HepG2 (cell line): ENCODE results near the gene ABI2. TPM values are rescaled to one million over a fixed set of nuclear protein-coding genes. Genes with fewer than 3 reads are reported as not detected.

Experiments used
- ATAC-seq: fragments of 200-7000 bp; cut with Tn5 transposase; 3 replicates; pipeline ENCODE4 v1.9.1; 2020; ENCODE audit warnings: mild to moderate bottlenecking, moderate library complexity
- BruUV-seq: library from RNA; stranded (reverse); fragments of 400-500 nt; replicated peaks from 2 replicates; lab custom pipeline; 2021; lab: Mats Ljungman, UMichigan
- CTCF ChIA-PET: fragments of 300-600 bp; formaldehyde crosslinking; extraction: SDS; loops from one replicate; lab custom pipeline; 2021; ENCODE audit warnings: low total read pairs, inconsistent platforms, low intra/inter-chr PET ratio; lab: Yijun Ruan, JAX
- POLR2A ChIA-PET: fragments of 350-600 bp; sonication (Branson Sonifier 250); formaldehyde crosslinking; loops from one replicate; lab custom pipeline; 2020; ENCODE audit warnings: antibody characterized with exemption, inconsistent platforms; lab: Yijun Ruan, JAX
- DNase-seq: peaks from one replicate; pipeline ENCODE4 v3.0.0-alpha.2; 2015; ENCODE audit warnings: low spot score
- FAIRE-seq: peaks from 3 replicates; lab custom pipeline; 2011; peaks lifted over from hg19 to GRCh38; lab: Jason Lieb, UNC
- H2AFZ ChIP-seq: one replicate; pipeline ENCODE4 v1.6.1; 2011; ENCODE audit warnings: low read length, inconsistent platforms
- H3K27ac ChIP-seq: fragments of 300-600 bp; 3 replicates; pipeline ENCODE4 v1.8.0; 2011; ENCODE audit warnings: mixed run types, mild to moderate bottlenecking, mixed read lengths, low read length, inconsistent platforms; ENCODE audit not compliant: insufficient read depth; ENCODE audit errors: extremely low read length
- H3K27me3 ChIP-seq, 2 experiments: fragments of 200-600 bp in 1 of 2; 2 replicates in 1 of 2; 3 replicates in 1 of 2; pipeline versions ENCODE4 v1.6.0 to v1.8.0; 2011; ENCODE audit warnings: low read length in 2 of 2, mild to moderate bottlenecking in 2 of 2, moderate library complexity in 2 of 2, inconsistent platforms in 1 of 2; ENCODE audit not compliant: insufficient read depth in 2 of 2, control insufficient read depth in 1 of 2
- H3K36me3 ChIP-seq, 2 experiments: fragments of 200-600 bp in 1 of 2; replicated peaks in 1 of 2; 2 replicates in 1 of 2; 3 replicates in 1 of 2; pipeline versions ENCODE4 v1.5.1 to v1.8.0; 2011; ENCODE audit warnings: low read length in 2 of 2, inconsistent platforms in 1 of 2; ENCODE audit not compliant: insufficient read depth in 2 of 2, control insufficient read depth in 1 of 2
- H3K4me1 ChIP-seq: 2 replicates; pipeline ENCODE4 v1.5.1; 2012; ENCODE audit warnings: low read length, inconsistent platforms; ENCODE audit not compliant: insufficient read depth
- H3K4me2 ChIP-seq: 2 replicates; pipeline ENCODE4 v1.6.0; 2011; ENCODE audit warnings: low read depth, low read length, inconsistent platforms
- H3K4me3 ChIP-seq, 3 experiments: fragments of 200-600 bp in 1 of 3; sonication (generic), shearing (Covaris generic) in 1 of 3; replicated peaks in 1 of 3; 2 replicates each; pipeline ENCODE4 v1.5.1; 2011 to 2016; ENCODE audit warnings: low read length in 3 of 3, inconsistent platforms in 2 of 3, low read depth in 2 of 3, mild to moderate bottlenecking in 2 of 3, control low read depth in 1 of 3, mixed read lengths in 1 of 3; ENCODE audit not compliant: insufficient read depth in 1 of 3
- H3K79me2 ChIP-seq: one replicate; pipeline ENCODE4 v1.6.1; 2011; ENCODE audit warnings: low read length, inconsistent platforms; ENCODE audit not compliant: insufficient read depth
- H3K9ac ChIP-seq: 2 replicates; pipeline ENCODE4 v1.6.0; 2011; ENCODE audit warnings: mild to moderate bottlenecking, low read depth, low read length, inconsistent platforms; ENCODE audit not compliant: insufficient read depth
- H3K9me3 ChIP-seq: 2 replicates; pipeline ENCODE4 v1.5.1; 2012; ENCODE audit warnings: mild to moderate bottlenecking, low read length
- H4K20me1 ChIP-seq: 2 replicates; pipeline ENCODE4 v1.6.0; 2011; ENCODE audit warnings: inconsistent platforms, mild to moderate bottlenecking, low read length, moderate library complexity; ENCODE audit not compliant: insufficient read depth
- ATF1 ChIP-seq: IDR thresholded peaks from 2 replicates; pipeline ENCODE4 v1.6.1; 2016; ENCODE audit warnings: mild to moderate bottlenecking, control low read depth
- CBX1 ChIP-seq: IDR thresholded peaks from one replicate; pipeline ENCODE4 v1.6.1; 2016; ENCODE audit warnings: antibody characterized with exemption, low read depth
- HMGA1 ChIP-seq: sonication (generic); formaldehyde crosslinking; conservative IDR thresholded peaks from 2 replicates; pipeline ENCODE4 v1.4.0; 2020; ENCODE audit warnings: missing genetic modification reagents
- KAT2B ChIP-seq: fragments of 150-350 bp; IDR thresholded peaks from 2 replicates; pipeline ENCODE4 v1.6.1; 2014; ENCODE audit warnings: low read depth, low read length, borderline replicate concordance
- KLF9 ChIP-seq: IDR thresholded peaks from 2 replicates; pipeline ENCODE4 v1.6.1; 2016; ENCODE audit warnings: low read depth
- TBP ChIP-seq: sonication (generic); formaldehyde crosslinking; IDR thresholded peaks from 2 replicates; pipeline ENCODE4 v1.5.0; 2020; ENCODE audit warnings: missing genetic modification reagents
- ZMYM2 ChIP-seq: sonication (generic); formaldehyde crosslinking; IDR thresholded peaks from 2 replicates; pipeline ENCODE4 v1.8.0; 2022; ENCODE audit warnings: mild to moderate bottlenecking, missing genetic modification reagents
- ZNF672 ChIP-seq: sonication (generic); formaldehyde crosslinking; IDR thresholded peaks from 2 replicates; pipeline ENCODE4 v1.8.1; 2022; ENCODE audit warnings: missing genetic modification reagents
- ZNF768 ChIP-seq: sonication (generic); formaldehyde crosslinking; IDR thresholded peaks from 2 replicates; pipeline ENCODE4 v1.4.0; 2020; ENCODE audit warnings: missing genetic modification reagents
- ZNF792 ChIP-seq: IDR thresholded peaks from 2 replicates; pipeline ENCODE4 v1.6.1; 2016
- WGBS: methylation state at CpG from one replicate; pipeline ENCODE4 v1.1.6; 2017; ENCODE audit warnings: low lambda C conversion rate; 5-methylcytosine and 5-hydroxymethylcytosine counted together
- in situ Hi-C: cut with HindIII; loops from 2 replicates; pipeline ENCODE4 v1.10.0; 2017; ENCODE audit warnings: low pct_unique_long_range_greater_than_20kb; ENCODE audit not compliant: extremely low pct_ligation_motif_present
- intact Hi-C: fragments of 100-400 bp; cut with micrococcal nuclease; formaldehyde crosslinking; loops from one replicate; pipeline ENCODE4 v1.10.0; 2022; ENCODE audit not compliant: unreplicated experiment
- polyA plus RNA-seq, 8 experiments: library from polyadenylated mRNA; depleted of rRNA in 3 of 8; stranded (reverse) in 7 of 8; unstranded in 1 of 8; fragments of >200 nt; fragmentation: Illumina TruSeq in 4 of 8; extraction: Trizol in 4 of 8; gene quantifications; 2 replicates each; pipeline versions ENCODE4 v1.2.1 to v1.2.3, GENCODE V29; 2011 to 2016; ENCODE audit warnings: low read depth in 4 of 8, missing spikeins in 1 of 8, mixed read lengths in 1 of 8; ENCODE audit not compliant: insufficient read depth in 1 of 8
- total RNA-seq, 5 experiments: library from RNA; depleted of rRNA; stranded (reverse); fragments of >200 nt; fragmentation: Illumina TruSeq; extraction: Trizol; gene quantifications; 2 replicates each; pipeline ENCODE4 v1.2.3, GENCODE V29; 2016; ENCODE audit warnings: low read depth in 1 of 5
- TF ChIP-seq, protein P1 (sequence below): sonication (generic); formaldehyde crosslinking; IDR thresholded peaks from 2 replicates; pipeline ENCODE4 v1.4.0; 2020; ENCODE audit warnings: mild to moderate bottlenecking, missing genetic modification reagents
- TF ChIP-seq, protein P2 (sequence below): sonication (generic); formaldehyde crosslinking; IDR thresholded peaks from 2 replicates; pipeline ENCODE4 v1.4.0; 2020; ENCODE audit warnings: missing genetic modification reagents
- TF ChIP-seq, protein P3 (sequence below): sonication (generic); formaldehyde crosslinking; IDR thresholded peaks from 2 replicates; pipeline ENCODE4 v1.4.0; 2020; ENCODE audit warnings: mild to moderate bottlenecking, missing genetic modification reagents

Gene ABI2
- total and polyA plus RNA-seq, 2 of the 13 experiments (the other 11 are each of a cell fraction or from before 2014, with no cell fraction given): 28.4 to 32.4 TPM

DNA sequence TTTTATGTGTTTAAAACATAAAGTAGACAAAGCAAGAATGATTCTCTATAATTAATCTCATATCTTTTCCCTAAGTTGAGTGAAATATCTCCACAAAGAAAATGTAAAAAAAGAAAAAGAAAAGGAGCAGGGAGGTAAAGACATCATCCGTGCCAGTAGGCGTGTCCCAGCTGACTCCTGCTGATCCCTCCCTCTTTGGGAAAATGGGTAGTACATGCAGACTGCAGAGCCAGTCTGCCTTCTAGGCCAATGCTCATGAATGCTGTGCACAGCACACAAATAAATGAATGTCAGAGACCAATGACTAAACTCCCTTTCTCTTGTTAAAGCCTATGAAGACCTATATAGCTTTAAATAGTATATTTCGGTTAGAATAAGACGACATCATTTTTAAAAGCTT, 142.2 kb downstream of the ABI2 start:
- H3K4me1 ChIP-seq: no peaks in the 10 kb centered on the region
- WGBS: 96% methylated on average over 4 of the region's 4 CpGs
- CTCF ChIA-PET: no interaction called here
- intact Hi-C loops (no loop called here), in situ Hi-C loops (loop anchor here (10.0 kb wide), 1 partner anchor 184 kb away; no protein-coding TSS in a partner anchor)
- no TSS peak for BruUV-seq
- H3K27ac ChIP-seq: no peak overlapping the region
- H3K9me3 ChIP-seq: no peaks in the 10 kb centered on the region
- no peak overlapping the region for H3K4me2 ChIP-seq
- ATAC-seq: no peak
- no peaks in the 10 kb centered on the region for H3K27me3 ChIP-seq
- H4K20me1 ChIP-seq: no peaks in the 10 kb centered on the region
- no peak overlapping the region for H3K4me3 ChIP-seq
- FAIRE-seq: no peak
- DNase-seq: no peak
- H3K36me3 ChIP-seq: no peaks in the 10 kb centered on the region; a peak in 1 of 5 replicates
- POLR2A ChIA-PET: no interaction called here
- H2AFZ ChIP-seq: no peak overlapping the region
- H3K9ac ChIP-seq: no peak overlapping the region
- TF ChIP-seq ZNF768 (CRISPR knock-in tag) (no peak), ZNF792 (no peak)
- TF ChIP-seq, protein P1, sequence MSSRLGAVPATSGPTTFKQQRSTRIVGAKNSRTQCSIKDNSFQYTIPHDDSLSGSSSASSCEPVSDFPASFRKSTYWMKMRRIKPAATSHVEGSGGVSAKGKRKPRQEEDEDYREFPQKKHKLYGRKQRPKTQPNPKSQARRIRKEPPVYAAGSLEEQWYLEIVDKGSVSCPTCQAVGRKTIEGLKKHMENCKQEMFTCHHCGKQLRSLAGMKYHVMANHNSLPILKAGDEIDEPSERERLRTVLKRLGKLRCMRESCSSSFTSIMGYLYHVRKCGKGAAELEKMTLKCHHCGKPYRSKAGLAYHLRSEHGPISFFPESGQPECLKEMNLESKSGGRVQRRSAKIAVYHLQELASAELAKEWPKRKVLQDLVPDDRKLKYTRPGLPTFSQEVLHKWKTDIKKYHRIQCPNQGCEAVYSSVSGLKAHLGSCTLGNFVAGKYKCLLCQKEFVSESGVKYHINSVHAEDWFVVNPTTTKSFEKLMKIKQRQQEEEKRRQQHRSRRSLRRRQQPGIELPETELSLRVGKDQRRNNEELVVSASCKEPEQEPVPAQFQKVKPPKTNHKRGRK (CRISPR knock-in tag): no peak
- no peaks in the 10 kb centered on the region for H3K79me2 ChIP-seq

DNA sequence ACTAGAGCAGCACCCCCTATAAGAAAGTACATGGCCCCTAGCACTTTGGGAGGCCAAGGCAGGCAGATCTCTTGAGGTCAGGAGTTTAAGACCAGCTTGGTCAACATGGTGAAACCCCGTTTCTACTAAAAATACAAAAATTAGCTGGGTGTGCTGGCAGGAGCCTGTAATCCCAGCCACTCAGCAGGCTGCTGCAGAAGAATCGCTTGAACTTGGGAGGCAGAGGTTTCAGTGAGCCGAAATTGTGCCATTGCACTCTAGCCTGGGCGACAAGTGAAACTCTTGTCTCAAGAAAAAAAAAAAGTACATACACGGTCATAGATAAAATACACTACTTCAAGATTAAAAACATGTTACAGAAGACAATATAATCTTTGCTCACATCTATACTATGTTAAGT, 143.1 kb downstream of the ABI2 start:
- ChIA-PET POLR2A (no interaction called here), CTCF (no interaction called here)
- Histone ChIP-seq H3K27ac (no peak overlapping the region), H3K4me1 (no peaks in the 10 kb centered on the region), H3K4me2 (no peak overlapping the region), H3K9me3 (no peaks in the 10 kb centered on the region), H3K9ac (no peak overlapping the region), H3K4me3 (no peak overlapping the region), H3K36me3 (no peaks in the 10 kb centered on the region; a peak in 1 of 5 replicates), H3K27me3 (no peaks in the 10 kb centered on the region), H3K79me2 (no peaks in the 10 kb centered on the region), H2AFZ (no peak overlapping the region), H4K20me1 (no peaks in the 10 kb centered on the region)
- intact Hi-C loops (no loop called here), in situ Hi-C loops (loop anchor here (10.0 kb wide), 1 partner anchor 183 kb away; no protein-coding TSS in a partner anchor)
- ATAC-seq (no peak), FAIRE-seq (no peak), DNase-seq (no peak)
- BruUV-seq: no TSS peak
- TF ChIP-seq CBX1: no peak
- no peak for TF ChIP-seq ZNF672
- no peak for TF ChIP-seq ZMYM2 (CRISPR knock-in tag)
- TF ChIP-seq, protein P2, sequence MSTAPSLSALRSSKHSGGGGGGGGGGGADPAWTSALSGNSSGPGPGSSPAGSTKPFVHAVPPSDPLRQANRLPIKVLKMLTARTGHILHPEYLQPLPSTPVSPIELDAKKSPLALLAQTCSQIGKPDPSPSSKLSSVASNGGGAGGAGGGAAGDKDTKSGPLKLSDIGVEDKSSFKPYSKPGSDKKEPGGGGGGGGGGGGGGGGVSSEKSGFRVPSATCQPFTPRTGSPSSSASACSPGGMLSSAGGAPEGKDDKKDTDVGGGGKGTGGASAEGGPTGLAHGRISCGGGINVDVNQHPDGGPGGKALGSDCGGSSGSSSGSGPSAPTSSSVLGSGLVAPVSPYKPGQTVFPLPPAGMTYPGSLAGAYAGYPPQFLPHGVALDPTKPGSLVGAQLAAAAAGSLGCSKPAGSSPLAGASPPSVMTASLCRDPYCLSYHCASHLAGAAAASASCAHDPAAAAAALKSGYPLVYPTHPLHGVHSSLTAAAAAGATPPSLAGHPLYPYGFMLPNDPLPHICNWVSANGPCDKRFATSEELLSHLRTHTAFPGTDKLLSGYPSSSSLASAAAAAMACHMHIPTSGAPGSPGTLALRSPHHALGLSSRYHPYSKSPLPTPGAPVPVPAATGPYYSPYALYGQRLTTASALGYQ: no peak
- no peak for TF ChIP-seq HMGA1 (CRISPR knock-in tag)
- TF ChIP-seq, protein P3, sequence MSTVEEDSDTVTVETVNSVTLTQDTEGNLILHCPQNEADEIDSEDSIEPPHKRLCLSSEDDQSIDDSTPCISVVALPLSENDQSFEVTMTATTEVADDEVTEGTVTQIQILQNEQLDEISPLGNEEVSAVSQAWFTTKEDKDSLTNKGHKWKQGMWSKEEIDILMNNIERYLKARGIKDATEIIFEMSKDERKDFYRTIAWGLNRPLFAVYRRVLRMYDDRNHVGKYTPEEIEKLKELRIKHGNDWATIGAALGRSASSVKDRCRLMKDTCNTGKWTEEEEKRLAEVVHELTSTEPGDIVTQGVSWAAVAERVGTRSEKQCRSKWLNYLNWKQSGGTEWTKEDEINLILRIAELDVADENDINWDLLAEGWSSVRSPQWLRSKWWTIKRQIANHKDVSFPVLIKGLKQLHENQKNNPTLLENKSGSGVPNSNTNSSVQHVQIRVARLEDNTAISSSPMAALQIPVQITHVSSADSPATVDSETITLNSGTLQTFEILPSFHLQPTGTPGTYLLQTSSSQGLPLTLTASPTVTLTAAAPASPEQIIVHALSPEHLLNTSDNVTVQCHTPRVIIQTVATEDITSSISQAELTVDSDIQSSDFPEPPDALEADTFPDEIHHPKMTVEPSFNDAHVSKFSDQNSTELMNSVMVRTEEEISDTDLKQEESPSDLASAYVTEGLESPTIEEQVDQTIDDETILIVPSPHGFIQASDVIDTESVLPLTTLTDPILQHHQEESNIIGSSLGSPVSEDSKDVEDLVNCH (CRISPR knock-in tag): no peak
- no peak for TF ChIP-seq KLF9
- no peak for TF ChIP-seq TBP (CRISPR knock-in tag)
- no peak for TF ChIP-seq KAT2B
- TF ChIP-seq ATF1 (CRISPR knock-in tag): no peak
- WGBS: 94% methylated on average over 5 of the region's 5 CpGs
